SK-N-MC (cell line): ENCODE measurements around the gene ABHD17A.

ENCODE experiments used
- EZH2 ChIP-seq: fragments of 200-600 bp; sonication (generic); IDR thresholded peaks from one replicate; pipeline ENCODE4 v1.6.1; 2017; ENCODE audit warnings: antibody characterized with exemption
- POLR2AphosphoS5 ChIP-seq: IDR thresholded peaks from 2 replicates; pipeline ENCODE4 v1.6.1; 2012; ENCODE audit warnings: mild to moderate bottlenecking, low read depth, low read length, borderline replicate concordance

GRCh38 chr19:1882786-1883692 lies 2.3 kb downstream of the ABHD17A start:
- TF ChIP-seq EZH2 (no peak), POLR2AphosphoS5 (no peak)
